Testis (tissue), 2 donors: ENCODE measurements around the gene CFAP20.

Source experiments
- CTCF ChIP-seq, 3 experiments: fragments of 450-650 bp in 2 of 3; fragments of 200-600 bp in 1 of 3; sonication (generic) in 1 of 3; IDR thresholded peaks; one replicate each; pipeline ENCODE4 v1.5.1; 2016 to 2019; ENCODE audit warnings: antibody characterized with exemption in 3 of 3, mild to moderate bottlenecking in 2 of 3, moderate library complexity in 1 of 3
- POLR2A ChIP-seq: fragments of 450-650 bp; IDR thresholded peaks from one replicate; pipeline ENCODE4 v1.6.1; 2017; ENCODE audit warnings: antibody characterized with exemption, mild to moderate bottlenecking, moderate library complexity

- no peak for TF ChIP-seq CTCF (IDR thresholded peaks at IDR 0.05)
- TF ChIP-seq POLR2A, result no peak
These were observed 22.0 kb downstream of the CFAP20 start for GRCh38 chr16:58107228-58107627.
